Small intestine (tissue), 7 donors: ENCODE data around the gene DNER. TPM values are rescaled to one million over a fixed set of nuclear protein-coding genes. Genes with fewer than 3 reads are reported as not detected.
A peak's percentile ranks its signal among the peaks of the same experiment; 100 is the strongest.

Source experiments
- DNase-seq, 2 donors: peaks; one replicate each; pipeline versions ENCODE4 v3.0.0 to v3.0.0-alpha.2; 2013
- FAIRE-seq: peaks from 2 replicates; lab custom pipeline; 2012; peaks lifted over from hg19 to GRCh38; lab: Jason Lieb, UNC
- H3K27ac ChIP-seq, 3 donors: one replicate each; pipeline ENCODE4 v1.5.1; 2013; ENCODE audit warnings: low read length in 2 of 3, mild to moderate bottlenecking in 2 of 3, control low read depth in 1 of 3, inconsistent platforms in 1 of 3, low read depth in 1 of 3, moderate library complexity in 1 of 3
- H3K27me3 ChIP-seq, 3 donors: one replicate each; pipeline ENCODE4 v1.6.1; 2013; ENCODE audit warnings: low read length in 3 of 3, inconsistent platforms in 1 of 3; ENCODE audit not compliant: control insufficient read depth in 3 of 3, insufficient read depth in 3 of 3
- H3K36me3 ChIP-seq, 3 donors: one replicate each; pipeline ENCODE4 v1.6.1; 2013; ENCODE audit warnings: low read length in 3 of 3, inconsistent platforms in 1 of 3, low read depth in 1 of 3, mild to moderate bottlenecking in 1 of 3, moderate library complexity in 1 of 3; ENCODE audit not compliant: control insufficient read depth in 3 of 3, insufficient read depth in 2 of 3
- H3K4me1 ChIP-seq, 3 donors: one replicate each; pipeline ENCODE4 v1.6.1; 2013; ENCODE audit warnings: low read length in 2 of 3, inconsistent platforms in 1 of 3, low read depth in 1 of 3, mild to moderate bottlenecking in 1 of 3, moderate library complexity in 1 of 3; ENCODE audit not compliant: control insufficient read depth in 3 of 3, insufficient read depth in 2 of 3
- H3K4me3 ChIP-seq, 3 donors: one replicate each; pipeline ENCODE4 v1.5.1; 2013; ENCODE audit warnings: low read length in 3 of 3, control low read depth in 1 of 3, inconsistent platforms in 1 of 3, low read depth in 1 of 3, mild to moderate bottlenecking in 1 of 3, moderate library complexity in 1 of 3
- H3K9me3 ChIP-seq, 2 donors: one replicate each; pipeline ENCODE4 v1.6.1; 2013; ENCODE audit warnings: low read depth in 1 of 2, low read length in 1 of 2; ENCODE audit not compliant: control insufficient read depth in 2 of 2, insufficient read depth in 1 of 2
- WGBS, 3 donors: extraction: QIAGEN DNeasy Blood & Tissue Kit; methylation state at CpG; one replicate each; pipeline ENCODE4 v1.1.7; 2013; 5-methylcytosine and 5-hydroxymethylcytosine counted together
- polyA plus RNA-seq, 4 donors: library from polyadenylated mRNA; stranded (reverse) in 3 of 4; unstranded in 1 of 4; fragments of 200-250 nt in 3 of 4; fragments of 120-200 nt in 1 of 4; gene quantifications; one replicate each; pipeline versions ENCODE4 v1.2.1 to v1.2.3, GENCODE V29; 2013
- donor health status: healthy with polysubstance abuse.
- donor health status: control.
- donor health status: control.
- donor health status: Bipolar disorder and iron deficiency.
- donor health status: healthy.

The DNER gene
- polyA plus RNA-seq, 4 donors, result 0.99 to 2.4 TPM; not detected in 2

DNA sequence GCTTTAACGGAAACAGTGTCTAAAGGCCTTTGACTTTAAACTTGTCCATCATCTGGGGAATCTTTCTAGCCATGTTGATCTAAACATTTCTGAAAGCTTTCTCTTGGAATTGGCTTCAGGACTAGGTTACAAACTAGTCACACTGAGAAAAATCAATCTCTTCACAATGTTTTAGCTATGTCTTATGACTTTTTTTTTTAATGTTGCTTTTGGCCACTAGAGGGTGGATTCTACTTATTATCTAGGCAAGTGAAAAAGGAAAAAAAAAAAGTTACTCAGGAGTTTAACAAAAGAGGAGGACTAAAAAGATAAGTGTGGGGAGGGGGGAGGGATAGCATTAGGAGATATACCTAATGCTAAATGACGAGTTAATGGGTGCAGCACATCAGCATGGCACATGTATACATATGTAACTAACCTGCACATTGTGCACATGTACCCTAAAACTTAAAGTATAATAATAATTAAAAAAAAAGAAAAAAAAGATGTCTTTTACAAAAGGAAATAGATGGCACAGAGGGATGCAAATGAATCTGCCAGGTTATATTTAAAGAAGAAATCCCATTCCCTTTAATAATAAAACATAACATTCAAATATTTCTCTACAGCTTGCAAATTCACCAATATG, 282.9 kb downstream of the DNER start:
- Histone ChIP-seq H3K4me1 (no peaks in the 10 kb centered on the region), H3K9me3 (peaks cover 0 to 2% of the 10 kb centered on the region in 2 donors), H3K27ac (no peak overlapping the region), H3K27me3 (no peaks in the 10 kb centered on the region), H3K4me3 (no peak overlapping the region), H3K36me3 (no peaks in the 10 kb centered on the region)
- FAIRE-seq (no peak), DNase-seq (peak; percentile 9 to 26)
- WGBS, 3 donors, result 38 to 54% (median 51%) methylated on average over 2 of the region's 2 CpGs

DNA sequence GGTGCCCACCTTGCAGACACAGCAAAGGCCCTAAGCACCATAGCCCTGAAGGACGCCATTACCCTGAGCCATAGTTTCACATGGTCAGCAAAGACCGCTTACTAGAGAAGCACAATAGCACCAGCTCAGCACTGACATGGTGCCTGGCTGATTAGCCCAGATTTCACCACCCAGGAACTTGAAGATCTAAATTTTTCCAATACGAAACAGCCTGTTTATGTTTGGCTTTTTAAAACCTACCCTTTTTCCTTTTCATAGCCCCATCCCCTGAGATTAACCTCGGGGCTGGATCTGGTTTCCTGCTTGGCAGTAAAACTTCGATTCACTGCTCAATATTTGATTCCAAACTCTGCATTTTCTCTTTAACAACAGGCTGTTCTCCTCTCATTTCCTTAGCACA, 284.8 kb downstream of the DNER start:
- no peaks in the 10 kb centered on the region for H3K9me3 ChIP-seq
- 51 to 64% (median 59%) methylated on average over 5 of the region's 5 CpGs for WGBS, 3 donors

DNA sequence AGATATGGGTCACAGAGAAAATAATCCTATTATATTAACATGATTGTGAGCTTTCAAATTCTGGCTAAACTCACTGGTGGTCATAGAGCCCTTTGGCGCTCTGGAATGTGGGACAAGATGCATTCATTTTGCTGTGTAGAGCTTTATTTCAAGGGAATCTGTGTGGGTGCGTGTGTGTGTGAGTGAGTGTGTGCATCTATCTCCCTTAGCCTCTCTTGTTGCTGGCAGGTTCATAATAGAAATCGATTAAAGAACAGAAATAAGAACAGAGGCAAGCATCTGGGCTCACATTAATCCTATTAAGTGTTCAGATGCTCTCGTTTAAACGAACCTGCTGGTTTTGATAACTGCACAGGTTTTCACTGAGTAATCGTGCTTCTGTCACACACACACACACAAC, 287.9 kb downstream of the DNER start:
- Histone ChIP-seq H3K27ac (no peak overlapping the region), H3K4me3 (no peak overlapping the region), H3K4me1 (no peaks in the 10 kb centered on the region), H3K9me3 (no peaks in the 10 kb centered on the region), H3K36me3 (no peaks in the 10 kb centered on the region), H3K27me3 (no peaks in the 10 kb centered on the region)
- WGBS, 3 donors, result 72 to 79% (median 76%) methylated on average over 6 of the region's 6 CpGs
- FAIRE-seq (no peak), DNase-seq (no peak)

More for the DNA sequence above, 284.8 kb downstream of the DNER start:
- FAIRE-seq (no peak), DNase-seq (no peak)
- Histone ChIP-seq H3K27me3 (no peaks in the 10 kb centered on the region), H3K27ac (no peak overlapping the region), H3K36me3 (no peaks in the 10 kb centered on the region), H3K4me3 (no peak overlapping the region), H3K4me1 (no peaks in the 10 kb centered on the region)

DNA sequence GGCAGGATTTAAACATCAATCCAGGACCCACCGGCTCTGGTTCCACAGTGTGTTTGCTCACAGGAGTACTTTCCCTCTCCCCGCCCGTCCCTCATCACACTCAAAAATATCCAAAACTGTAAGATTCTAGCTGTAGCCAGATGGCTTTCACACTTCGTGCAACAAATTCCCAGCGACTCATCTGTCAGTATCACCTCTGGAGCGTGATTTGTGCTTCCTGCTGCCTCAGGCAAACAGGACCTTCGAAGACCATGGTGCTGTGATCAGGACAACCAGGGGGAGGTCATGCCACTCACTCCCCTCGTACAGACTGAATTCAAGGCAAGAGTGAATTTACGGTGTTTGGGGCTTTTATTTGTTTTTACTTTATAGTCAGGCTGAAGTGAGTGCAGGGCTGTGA, 288.8 kb downstream of the DNER start:
- no peaks in the 10 kb centered on the region for H3K9me3 ChIP-seq
- H3K36me3 ChIP-seq, result no peaks in the 10 kb centered on the region
- H3K27me3 ChIP-seq, result no peaks in the 10 kb centered on the region
- H3K4me3 ChIP-seq, result no peak overlapping the region
- no peaks in the 10 kb centered on the region for H3K4me1 ChIP-seq
- no peak for DNase-seq
- WGBS, 3 donors, result 67 to 72% (median 69%) methylated on average over 9 of the region's 9 CpGs
- no peak overlapping the region for H3K27ac ChIP-seq
- FAIRE-seq, result no peak

DNA sequence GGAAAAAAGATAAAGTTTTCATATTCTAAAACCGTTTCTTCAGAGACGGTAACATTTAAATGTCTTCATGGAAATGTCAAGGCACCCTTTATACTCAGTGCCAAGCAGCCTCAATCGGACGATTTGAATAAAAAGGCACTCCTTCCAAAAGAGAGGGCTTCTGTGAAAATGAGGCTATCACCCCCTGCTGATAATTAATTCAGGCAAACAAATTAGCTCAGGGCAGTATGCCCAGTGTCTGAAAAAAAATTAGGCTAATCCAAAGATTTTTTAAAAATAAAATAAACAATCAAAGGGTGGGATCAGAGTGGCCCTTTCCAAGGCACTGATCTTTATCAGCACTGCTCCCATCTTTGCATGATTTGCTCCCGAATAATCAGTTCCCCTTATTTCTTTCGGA, 292.3 kb downstream of the DNER start:
- no peak for FAIRE-seq
- H3K27me3 ChIP-seq, result no peaks in the 10 kb centered on the region

DNA sequence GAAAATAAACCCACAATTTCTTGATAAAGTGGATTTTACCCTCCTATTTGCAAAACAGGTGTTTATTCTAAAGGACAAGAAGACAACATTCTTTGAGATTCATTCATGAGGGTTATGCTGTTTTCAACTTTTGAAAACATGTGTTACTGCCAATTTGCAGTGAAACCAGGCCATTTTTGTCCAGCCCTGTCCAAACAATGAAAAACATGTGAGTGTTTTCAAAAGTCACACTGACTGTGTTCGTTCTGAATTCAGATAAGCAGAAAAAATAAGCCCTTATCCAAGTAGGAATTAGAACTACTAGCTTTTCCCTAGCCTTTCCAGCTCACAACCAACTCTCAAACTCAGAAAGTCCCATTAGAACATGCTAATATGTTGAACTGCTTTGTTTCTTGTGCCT, 295.2 kb downstream of the DNER start:
- Histone ChIP-seq H3K27ac (no peak overlapping the region), H3K9me3 (peaks cover 0 to 8% of the 10 kb centered on the region in 2 donors), H3K4me3 (no peak overlapping the region), H3K27me3 (no peaks in the 10 kb centered on the region), H3K4me1 (no peaks in the 10 kb centered on the region), H3K36me3 (no peaks in the 10 kb centered on the region)
- FAIRE-seq (no peak), DNase-seq (no peak)
- 26 to 40% (median 29%) methylated on average over 1 of the region's 1 CpG for WGBS, 3 donors

More for the DNA sequence above, 292.3 kb downstream of the DNER start:
- DNase-seq, result no peak
- Histone ChIP-seq H3K4me3 (no peak overlapping the region), H3K27ac (no peak overlapping the region), H3K4me1 (no peaks in the 10 kb centered on the region), H3K36me3 (no peaks in the 10 kb centered on the region), H3K9me3 (no peaks in the 10 kb centered on the region)
- 63 to 75% (median 69%) methylated on average over 6 of the region's 6 CpGs for WGBS, 3 donors

DNA sequence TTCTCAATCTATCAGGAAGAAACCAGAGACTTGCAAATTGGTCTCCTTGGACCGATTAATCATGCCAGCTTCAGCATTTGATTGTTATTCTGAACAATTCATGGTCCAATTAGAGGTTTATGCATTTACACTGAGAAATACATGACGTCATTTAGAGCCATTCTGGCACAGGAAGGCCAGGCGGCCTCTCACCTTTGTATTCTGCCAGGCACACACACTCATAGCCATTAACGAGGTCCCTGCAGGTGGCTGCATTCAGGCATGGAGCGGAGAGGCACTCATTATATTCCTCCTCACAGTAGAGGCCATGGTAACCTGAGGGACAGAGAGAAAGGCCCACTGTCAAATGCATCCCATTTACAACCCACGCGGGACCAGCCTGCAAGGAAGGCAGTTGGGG, 296.4 kb downstream of the DNER start:
- no peak for FAIRE-seq

DNA sequence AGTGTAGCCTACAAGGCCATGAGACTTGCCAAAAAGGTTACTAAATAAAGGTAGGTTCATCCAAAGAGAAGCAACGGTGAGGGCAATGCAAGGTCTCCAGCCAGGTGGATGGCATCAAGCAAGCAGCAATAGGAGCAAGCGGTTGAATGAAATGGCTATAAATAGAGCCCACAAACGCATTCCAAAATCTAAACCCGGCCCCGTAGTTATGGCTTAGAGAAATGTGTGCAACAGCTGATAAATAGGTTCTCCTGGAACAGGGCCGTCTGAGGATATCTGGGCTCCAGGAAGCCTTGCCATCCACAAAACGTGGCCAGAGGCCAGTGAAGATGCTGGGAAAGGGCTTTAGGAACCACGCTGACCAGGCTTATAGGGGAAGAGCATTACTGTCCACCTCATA, 297.2 kb downstream of the DNER start:
- no peaks in the 10 kb centered on the region for H3K4me1 ChIP-seq
- FAIRE-seq (no peak), DNase-seq (no peak)
- peak overlapping the region in 1 of 3 donors; percentile 50 for H3K27ac ChIP-seq
- H3K27me3 ChIP-seq, result no peaks in the 10 kb centered on the region
- H3K36me3 ChIP-seq, result no peaks in the 10 kb centered on the region
- WGBS, 3 donors, result 62 to 68% (median 67%) methylated on average over 8 of the region's 8 CpGs
- H3K9me3 ChIP-seq, result peaks cover 0 to 8% of the 10 kb centered on the region in 2 donors
- H3K4me3 ChIP-seq, result no peak overlapping the region

More for the DNA sequence above, 296.4 kb downstream of the DNER start:
- 54 to 69% (median 60%) methylated on average over 7 of the region's 7 CpGs for WGBS, 3 donors
- H3K4me1 ChIP-seq, result no peaks in the 10 kb centered on the region
- H3K9me3 ChIP-seq, result peaks cover 0 to 8% of the 10 kb centered on the region in 2 donors
- H3K36me3 ChIP-seq, result no peaks in the 10 kb centered on the region
- H3K4me3 ChIP-seq, result no peak overlapping the region
- H3K27me3 ChIP-seq, result no peaks in the 10 kb centered on the region
- no peak overlapping the region for H3K27ac ChIP-seq
- no peak for DNase-seq
